Measurements from ENCODE around the gene FAAP20. TPM values are rescaled to one million over a fixed set of nuclear protein-coding genes. Genes with fewer than 3 reads are reported as not detected.

The FAAP20 gene
- total and polyA plus RNA-seq, 2 of the 8 experiments (the other 6 are each of a cell fraction or from before 2014, with no cell fraction given), result 58.4 to 99.8 TPM

DNA sequence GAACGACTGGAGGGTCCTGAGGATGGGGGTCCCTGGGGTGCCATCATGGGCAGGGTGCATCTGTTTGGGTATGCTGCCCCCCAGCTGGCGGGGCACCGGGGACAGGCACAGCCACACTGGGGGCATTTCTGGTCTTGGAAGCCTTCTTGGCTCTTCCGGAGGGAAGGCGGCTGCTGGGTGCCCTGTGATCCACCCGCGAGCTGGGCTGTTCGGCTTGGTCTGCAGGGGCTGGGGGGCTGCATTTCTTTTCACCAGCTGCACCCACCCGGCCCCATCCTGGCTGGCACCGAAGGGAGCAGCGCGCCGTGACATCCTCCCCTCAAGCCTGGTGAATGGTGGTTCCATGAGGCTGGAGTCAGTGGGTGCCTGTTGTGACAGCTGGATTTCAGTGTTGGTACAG is 12.2 kb downstream of the FAAP20 start:
- no peak overlapping the region for H3K4ac ChIP-seq (replicated peaks; ENCODE audit: insufficient read length, low read depth, low read length)
- H3K4me1 ChIP-seq (replicated peaks in 1 of 4; ENCODE audit: control insufficient read depth in 3 of 4, insufficient read depth in 4 of 4, low read length in 3 of 4), result no peaks in the 10 kb centered on the region; a peak in 1 of 7 replicates
- no peak overlapping the region for H3K18ac ChIP-seq (ENCODE audit: extremely low read depth, low read length)
- H2BK20ac ChIP-seq (ENCODE audit: low read length), result no peak overlapping the region
- TF ChIP-seq MAFK (IDR thresholded peaks at IDR 0.05; ENCODE audit: low read depth, low read length) (no peak), SP4 (IDR thresholded peaks at IDR 0.05; ENCODE audit: low read length) (no peak), CREB1 (IDR thresholded peaks at IDR 0.05) (no peak)
- TF ChIP-seq, protein P1, sequence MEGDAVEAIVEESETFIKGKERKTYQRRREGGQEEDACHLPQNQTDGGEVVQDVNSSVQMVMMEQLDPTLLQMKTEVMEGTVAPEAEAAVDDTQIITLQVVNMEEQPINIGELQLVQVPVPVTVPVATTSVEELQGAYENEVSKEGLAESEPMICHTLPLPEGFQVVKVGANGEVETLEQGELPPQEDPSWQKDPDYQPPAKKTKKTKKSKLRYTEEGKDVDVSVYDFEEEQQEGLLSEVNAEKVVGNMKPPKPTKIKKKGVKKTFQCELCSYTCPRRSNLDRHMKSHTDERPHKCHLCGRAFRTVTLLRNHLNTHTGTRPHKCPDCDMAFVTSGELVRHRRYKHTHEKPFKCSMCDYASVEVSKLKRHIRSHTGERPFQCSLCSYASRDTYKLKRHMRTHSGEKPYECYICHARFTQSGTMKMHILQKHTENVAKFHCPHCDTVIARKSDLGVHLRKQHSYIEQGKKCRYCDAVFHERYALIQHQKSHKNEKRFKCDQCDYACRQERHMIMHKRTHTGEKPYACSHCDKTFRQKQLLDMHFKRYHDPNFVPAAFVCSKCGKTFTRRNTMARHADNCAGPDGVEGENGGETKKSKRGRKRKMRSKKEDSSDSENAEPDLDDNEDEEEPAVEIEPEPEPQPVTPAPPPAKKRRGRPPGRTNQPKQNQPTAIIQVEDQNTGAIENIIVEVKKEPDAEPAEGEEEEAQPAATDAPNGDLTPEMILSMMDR (IDR thresholded peaks at IDR 0.05; ENCODE audit: control extremely low read depth in 1 of 3, insufficient read depth in 1 of 3, low read depth in 1 of 3, low read length in 3 of 3), result no peak
- H3K4me3 ChIP-seq (ENCODE audit: extremely low read depth in 1 of 4, insufficient read depth in 2 of 4, low read depth in 3 of 4, low read length in 4 of 4), result no peak overlapping the region
- H3K79me1 ChIP-seq (ENCODE audit: low read depth, low read length), result no peaks in the 10 kb centered on the region
- H2AFZ ChIP-seq (ENCODE audit: low read length), result no peak overlapping the region
- H3K9ac ChIP-seq (replicated peaks in 1 of 4; ENCODE audit: extremely low read depth in 1 of 4, low read depth in 3 of 4, low read length in 3 of 4), result no peak overlapping the region
- H3K23ac ChIP-seq (ENCODE audit: insufficient read length), result no peak overlapping the region
- no peak overlapping the region for H3K4me2 ChIP-seq (ENCODE audit: insufficient read depth in 1 of 2, low read depth in 2 of 2, low read length in 2 of 2)
- H3K23me2 ChIP-seq (ENCODE audit: low read depth, low read length), result peaks cover 2% of the 10 kb centered on the region; the same call in 1 of the 2 replicates
- H2AK5ac ChIP-seq (ENCODE audit: low read depth, low read length), result no peak overlapping the region
- no peaks in the 10 kb centered on the region for H3K79me2 ChIP-seq (ENCODE audit: control insufficient read depth in 1 of 2, insufficient read depth in 2 of 2, low read length in 2 of 2)
- no peak overlapping the region for H2BK15ac ChIP-seq (ENCODE audit: low read length)
- ChIA-PET POLR2A (ENCODE audit: partially characterized antibody) (interaction anchor here (1.0 to 1.7 kb wide), 4 partner anchors 8 to 23 kb away, joined by 3 to 4 read pairs (median 3); no protein-coding TSS in a partner anchor), CTCF (ENCODE audit: partially characterized antibody) (interaction anchor here (0.6 to 1.1 kb wide), 4 partner anchors 8 to 42 kb away, joined by 3 to 6 read pairs (median 4); partner anchors contain the start of gene FAAP20)
- no peak overlapping the region; the same call in 1 of the 2 replicates for H4K8ac ChIP-seq (ENCODE audit: extremely low read depth, insufficient read depth, low read length)
- peaks cover 0 to 10% of the 10 kb centered on the region in 2 experiments for H4K20me1 ChIP-seq (replicated peaks in 1 of 2; ENCODE audit: control insufficient read depth in 1 of 2, insufficient read depth in 2 of 2, low read length in 2 of 2)
- H3K14ac ChIP-seq (ENCODE audit: insufficient read length), result no peak overlapping the region
- H3K36me3 ChIP-seq (ENCODE audit: control insufficient read depth in 2 of 4, insufficient read depth in 4 of 4, low read length in 3 of 4), result peaks cover 0 to 13% (median 9%) of the 10 kb centered on the region in 4 experiments; a peak in 5 of 8 replicates
- no peak for DNase-seq (ENCODE audit: low read depth in 1 of 2, low spot score in 2 of 2)
- no peak for FAIRE-seq
- H3K27ac ChIP-seq (ENCODE audit: low read depth, low read length), result no peak overlapping the region
- no peaks in the 10 kb centered on the region for H3K27me3 ChIP-seq (replicated peaks in 1 of 4; ENCODE audit: control insufficient read depth in 3 of 4, extremely low read depth in 1 of 4, insufficient read depth in 3 of 4, low read length in 3 of 4)
- H3K56ac ChIP-seq (replicated peaks; ENCODE audit: insufficient read length, low read depth, low read length), result no peak overlapping the region
- 95% methylated on average over 9 of the region's 13 CpGs; no CpG with 5 or more reads in 1 of the 2 experiments for WGBS, 2 experiments (ENCODE audit: extremely low coverage in 1 of 2, insufficient coverage in 1 of 2, insufficient read length in 1 of 2, insufficient replicate concordance in 2 of 2, low coverage in 1 of 2, low lambda C conversion rate in 2 of 2, missing lambda C conversion rate in 1 of 2)
- H3K9me3 ChIP-seq (ENCODE audit: insufficient read depth in 2 of 2, low read depth in 1 of 2, low read length in 1 of 2), result no peaks in the 10 kb centered on the region
- H2BK120ac ChIP-seq (replicated peaks; ENCODE audit: low read depth, low read length), result no peak overlapping the region
- no peak overlapping the region for H4K91ac ChIP-seq (replicated peaks; ENCODE audit: insufficient read length, low read length)
- no peak overlapping the region for H2BK5ac ChIP-seq (ENCODE audit: low read depth, low read length)
- H4K5ac ChIP-seq (ENCODE audit: insufficient read length, low read depth, low read length), result no peak overlapping the region
- no peak overlapping the region for H2BK12ac ChIP-seq (ENCODE audit: low read depth, low read length)

Measured in H1 (cell line).